ENCODE data around the gene CMSS1.
A peak's percentile ranks its signal among the peaks of the same experiment; 100 is the strongest.

The CMSS1 gene

DNA sequence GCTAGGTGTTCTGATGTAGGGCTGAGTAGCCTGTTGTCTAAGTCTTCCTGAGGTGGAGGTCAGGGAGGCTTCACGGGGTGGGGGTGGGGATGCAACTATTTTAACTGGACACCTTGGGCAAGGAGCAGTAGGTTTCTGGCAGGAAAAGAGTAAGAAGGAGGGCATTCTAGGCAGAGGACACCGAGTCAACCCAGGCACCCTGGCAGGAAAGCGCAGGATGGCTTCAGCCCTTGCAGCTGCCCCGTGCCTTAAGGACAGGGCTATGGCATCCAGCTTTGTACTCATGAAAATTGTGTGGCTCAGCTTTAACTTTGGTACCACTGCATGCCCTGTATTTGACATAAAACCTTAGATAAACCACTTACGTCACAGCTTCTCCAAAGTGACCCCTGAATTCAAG is 303.0 kb downstream of the CMSS1 start:
- DNase-seq = no peak

DNA sequence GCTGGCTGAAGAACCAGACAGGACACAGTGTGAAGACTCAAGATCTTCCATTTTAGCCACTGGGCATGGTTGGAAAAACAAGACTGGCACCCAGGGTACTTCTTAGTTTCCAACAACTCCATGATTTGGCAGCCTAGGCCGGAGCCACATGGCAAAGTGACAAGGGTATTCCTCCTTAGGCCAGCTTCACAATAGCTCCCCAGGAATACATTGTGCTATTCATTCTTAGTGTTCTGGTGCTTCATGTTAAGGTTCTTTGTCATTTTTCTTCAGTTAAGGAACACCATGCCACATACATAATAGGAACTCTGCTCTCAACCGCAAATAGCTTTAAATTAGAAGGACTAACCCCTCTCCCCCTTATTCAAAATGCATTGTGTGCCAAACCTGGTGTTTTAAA is 304.7 kb downstream of the CMSS1 start:
- DNase-seq = no peak

DNA sequence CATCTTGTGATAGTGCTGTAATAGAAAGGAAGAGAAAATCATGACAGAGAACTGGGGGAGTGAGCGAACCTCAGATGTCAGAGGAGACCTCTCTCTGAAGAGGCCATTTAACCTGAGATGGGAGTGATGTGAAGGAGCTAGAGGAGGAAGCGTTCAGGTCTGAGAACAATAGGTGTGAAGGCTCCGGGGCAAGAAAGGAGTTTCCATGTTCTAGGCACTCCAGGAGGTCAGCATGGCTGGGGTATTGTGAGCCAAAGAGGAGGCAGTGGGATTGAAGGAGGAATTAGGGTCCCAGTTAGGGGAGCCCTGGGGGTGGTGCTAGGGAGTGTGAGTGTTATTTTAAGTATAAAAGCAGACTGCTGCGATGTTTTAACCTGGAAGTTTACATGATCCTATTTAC is 305.4 kb downstream of the CMSS1 start:
- no peak for DNase-seq

DNA sequence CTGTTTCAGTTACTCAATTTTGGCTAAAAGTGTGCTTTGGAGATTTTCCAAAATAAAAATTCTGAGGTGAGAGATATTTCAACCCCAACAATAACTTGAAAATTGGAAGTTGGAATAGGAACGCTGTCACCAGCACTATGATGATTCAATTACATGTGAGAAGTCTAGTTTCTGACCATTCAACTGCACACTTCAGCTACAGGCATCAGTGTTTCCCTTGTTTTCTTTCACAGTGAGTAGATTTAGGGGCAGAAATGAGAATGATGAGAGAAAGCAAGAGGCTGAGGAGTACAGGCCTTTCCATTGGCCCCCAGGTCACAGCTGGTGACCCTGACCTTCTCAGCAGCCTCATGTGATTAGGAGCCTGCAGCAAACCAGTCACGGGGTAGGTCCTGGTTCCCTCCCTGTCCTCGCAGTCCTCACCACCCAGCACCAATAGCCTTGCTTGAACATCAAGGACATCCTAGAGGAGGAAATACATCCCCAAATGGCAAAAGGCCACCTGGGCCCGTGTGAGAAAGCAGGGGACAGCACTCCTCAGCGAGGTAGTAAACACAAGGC is 306.6 kb downstream of the CMSS1 start:
- DNase-seq = no peak

DNA sequence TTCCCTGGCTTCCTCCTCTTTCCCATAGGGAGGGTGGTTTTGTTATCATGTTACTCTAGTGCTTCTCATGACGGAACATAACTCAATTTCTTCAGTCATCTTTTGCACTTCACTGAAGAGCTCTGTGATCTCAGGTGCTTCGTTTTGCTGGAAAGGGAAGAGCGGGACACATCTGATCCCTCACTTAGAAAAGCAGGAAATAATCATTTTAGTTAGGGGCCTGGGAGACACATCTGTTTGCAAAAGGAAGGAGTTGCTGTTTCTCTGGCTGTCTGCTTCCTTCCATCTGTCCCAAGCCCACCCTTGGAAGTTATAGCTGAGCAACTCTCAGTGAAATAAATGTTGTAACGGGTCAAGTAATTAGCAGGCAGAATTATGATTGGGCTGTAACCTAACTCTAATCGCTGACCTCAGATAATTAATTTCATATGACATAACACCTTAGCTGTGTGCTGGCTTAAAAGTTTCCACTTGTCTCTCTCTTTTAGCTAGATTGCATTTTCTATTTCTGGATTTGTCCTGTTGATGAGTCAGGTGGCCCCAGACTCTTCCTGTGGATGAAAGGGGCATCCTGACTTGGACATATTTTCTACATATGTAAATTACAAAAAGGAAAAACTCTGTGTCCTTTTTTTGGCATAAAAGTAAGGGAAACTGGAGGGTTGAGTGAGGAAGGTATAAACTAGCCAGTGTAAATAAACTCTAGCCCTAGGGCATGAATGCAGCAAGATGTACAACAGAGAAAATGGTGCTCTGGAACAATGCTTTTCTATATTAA is 307.7 kb downstream of the CMSS1 start:
- no peak for DNase-seq

DNA sequence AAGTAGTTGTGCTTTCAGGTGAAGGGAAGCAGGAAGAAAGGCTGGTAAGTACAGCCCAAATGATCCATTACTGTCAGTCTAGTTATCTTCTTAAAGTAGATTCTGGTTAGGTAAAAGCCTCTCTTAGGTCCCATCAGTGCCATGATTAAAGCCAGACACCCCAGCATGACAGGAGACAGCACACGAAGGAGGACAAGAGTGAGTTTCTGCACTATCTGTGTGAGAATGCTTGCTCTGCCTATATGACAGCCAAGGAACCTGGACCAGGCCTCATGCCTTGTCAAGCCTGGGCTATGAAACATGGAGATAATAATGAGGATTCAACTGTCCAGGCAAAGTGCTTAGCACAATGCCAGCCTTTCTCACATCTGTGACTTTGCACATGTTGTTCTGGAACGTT is 310.1 kb downstream of the CMSS1 start:
- DNase-seq = no peak

DNA sequence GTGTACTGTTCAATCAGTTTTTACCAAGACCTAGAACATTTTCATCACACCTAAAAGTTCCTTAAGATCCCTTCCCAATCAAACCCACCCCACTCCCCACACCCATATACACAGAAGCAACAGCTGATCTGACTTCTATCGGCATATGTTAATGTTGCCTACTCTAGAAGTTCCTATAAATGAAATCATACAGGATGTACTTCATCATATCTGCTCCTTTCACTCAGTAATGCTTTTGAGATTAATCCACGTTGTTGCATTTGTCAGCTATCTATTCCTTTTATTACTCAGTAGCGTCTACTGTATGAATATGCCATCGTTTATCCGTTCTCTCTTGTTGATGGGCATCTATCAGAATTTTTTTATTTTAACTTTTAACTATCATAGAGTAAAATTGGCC is 310.9 kb downstream of the CMSS1 start:
- DNase-seq = no peak

DNA sequence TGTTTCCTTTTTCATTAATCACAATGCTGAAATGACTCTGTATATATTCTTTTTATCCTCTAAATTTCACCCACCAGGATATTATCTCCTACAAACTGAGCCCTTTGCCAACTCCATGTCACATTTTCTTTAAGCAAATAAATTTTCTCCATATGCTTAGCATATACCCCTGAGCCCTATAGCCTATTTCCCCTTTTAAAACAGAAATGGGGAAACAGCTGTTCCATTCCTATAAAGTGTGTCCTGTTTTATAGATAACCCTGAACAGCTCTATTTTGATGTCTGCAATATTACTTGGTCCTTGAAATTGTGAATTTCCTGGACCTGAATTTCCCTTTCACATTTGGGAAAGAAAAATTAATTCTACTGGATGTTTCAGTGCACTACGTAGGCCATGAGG is 312.3 kb downstream of the CMSS1 start:
- peak; percentile 65 for DNase-seq

DNA sequence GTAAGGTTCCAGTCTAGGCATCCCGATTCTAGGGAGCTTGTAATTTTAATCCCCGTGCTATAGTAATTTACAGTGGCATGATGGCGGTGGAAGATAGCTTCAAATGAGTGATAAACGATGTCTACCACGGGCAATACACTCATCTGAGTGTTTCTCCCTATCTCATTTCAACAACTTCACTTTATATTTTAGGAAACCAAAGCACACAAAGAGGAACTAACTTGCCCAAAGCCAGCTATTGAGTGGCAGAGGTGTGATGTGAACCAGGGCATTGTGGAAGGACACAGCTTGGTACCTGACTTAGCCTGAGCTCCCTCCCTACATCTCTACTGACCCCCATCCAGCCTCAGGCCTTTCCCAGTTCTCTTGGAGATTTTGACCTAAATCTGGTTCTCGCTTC is 313.6 kb downstream of the CMSS1 start:
- DNase-seq = peak; percentile 60

DNA sequence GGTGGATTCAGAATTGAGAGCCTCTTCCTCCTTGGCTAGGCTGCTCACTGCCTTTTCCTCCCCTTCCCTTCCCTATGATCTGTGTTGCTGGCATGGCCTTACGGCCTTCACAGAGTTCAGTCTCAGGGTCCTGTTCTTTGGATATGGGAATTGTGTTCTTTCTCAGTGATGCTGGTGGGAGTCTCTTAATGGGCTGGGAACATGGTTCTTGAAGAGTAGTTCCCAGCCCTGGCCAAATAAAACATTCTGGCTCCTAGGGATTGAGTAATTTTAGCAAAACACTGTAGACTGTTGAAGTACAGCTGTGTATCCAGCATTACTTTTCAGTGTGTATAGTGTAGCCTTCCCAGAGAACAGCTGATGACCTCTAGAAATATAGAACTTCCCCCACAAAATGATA is 319.3 kb downstream of the CMSS1 start:
- no peak for DNase-seq

DNA sequence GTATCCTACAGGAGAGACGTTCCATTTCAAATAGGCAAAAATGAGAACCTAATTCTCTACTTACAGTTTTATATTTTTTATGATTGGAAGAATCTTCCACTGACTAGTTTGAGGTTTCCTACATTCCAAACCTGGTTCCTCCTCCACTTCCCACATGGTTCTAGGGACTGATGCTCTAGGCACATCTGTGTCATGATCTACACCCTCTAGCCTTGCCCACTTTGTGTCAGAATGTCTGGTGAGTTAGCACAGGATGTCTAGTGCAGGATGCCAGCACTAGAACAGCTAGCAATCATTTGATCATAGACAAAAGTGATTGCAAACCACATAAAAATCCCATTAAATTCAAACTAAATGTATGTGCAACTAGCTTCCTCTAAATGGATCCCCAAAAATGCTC is 323.3 kb downstream of the CMSS1 start:
- no peak for DNase-seq

DNA sequence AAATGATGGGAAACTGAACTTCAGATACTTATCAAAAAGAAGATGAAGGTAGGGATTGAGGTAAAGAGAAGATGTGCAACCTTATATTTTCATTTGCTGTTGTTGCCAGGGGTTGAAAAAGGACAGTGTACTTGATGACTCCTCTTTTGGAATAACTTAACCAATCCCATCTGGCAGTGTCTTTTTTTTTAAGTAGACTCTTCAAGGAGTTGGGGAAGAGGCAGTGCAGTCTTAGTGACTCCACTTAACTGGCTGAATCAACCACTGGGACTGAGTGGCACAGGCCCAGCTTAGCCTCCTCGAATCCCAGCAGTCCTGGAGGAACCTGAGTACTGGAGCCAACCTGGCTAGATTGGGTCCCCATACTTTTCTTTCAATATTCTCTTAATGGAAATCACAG is 323.9 kb downstream of the CMSS1 start:
- no peak for DNase-seq

DNA sequence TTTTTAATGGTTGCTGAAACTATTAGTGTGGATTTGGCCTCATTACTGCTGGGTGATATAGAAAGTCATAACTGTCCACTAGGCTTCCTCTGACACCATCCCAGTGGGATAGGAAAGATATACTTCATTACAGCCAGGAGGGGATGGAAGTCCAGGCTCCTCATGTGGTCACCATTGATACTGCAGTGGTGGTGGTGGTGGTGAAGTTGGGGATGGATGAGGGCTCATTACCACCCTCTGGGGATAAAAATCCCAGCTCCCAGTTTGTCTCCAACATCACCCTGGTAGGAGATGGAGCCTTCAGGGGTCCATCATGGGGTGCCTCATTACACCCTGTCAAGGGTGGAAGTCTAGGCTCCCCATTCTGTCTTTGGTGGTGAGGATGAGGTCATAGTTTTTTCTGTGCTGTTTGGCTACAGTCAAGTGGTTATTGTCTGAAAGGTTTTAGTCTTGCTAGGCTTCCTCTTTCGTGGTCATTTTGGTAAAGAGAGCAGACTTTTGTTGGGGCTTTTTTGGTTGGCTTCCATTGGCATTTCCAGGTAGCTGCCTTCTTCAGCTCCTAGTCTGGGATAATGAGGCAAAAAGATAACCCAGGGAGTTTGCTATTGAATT is 326.7 kb downstream of the CMSS1 start:
- peak; percentile 59 for DNase-seq

DNA sequence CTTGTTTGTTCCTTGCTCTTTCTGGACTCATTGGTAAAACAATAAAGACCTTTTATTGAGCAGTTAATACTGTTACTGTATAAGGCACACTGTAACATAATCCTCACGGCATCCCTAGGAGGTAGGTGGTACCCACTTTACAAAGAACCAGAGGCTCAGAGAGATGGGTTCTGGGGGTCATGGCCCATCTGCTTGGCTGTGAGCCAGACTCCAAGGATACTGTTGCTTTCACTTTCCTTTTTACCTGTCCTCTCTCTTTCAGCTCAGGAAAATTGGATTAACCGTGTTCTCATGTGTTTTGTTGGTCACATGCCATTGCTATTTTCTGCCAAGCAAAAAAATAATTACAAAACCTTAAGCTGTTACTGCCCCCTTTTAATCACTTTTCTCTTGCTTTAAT is 331.5 kb downstream of the CMSS1 start:
- no peak for DNase-seq

DNA sequence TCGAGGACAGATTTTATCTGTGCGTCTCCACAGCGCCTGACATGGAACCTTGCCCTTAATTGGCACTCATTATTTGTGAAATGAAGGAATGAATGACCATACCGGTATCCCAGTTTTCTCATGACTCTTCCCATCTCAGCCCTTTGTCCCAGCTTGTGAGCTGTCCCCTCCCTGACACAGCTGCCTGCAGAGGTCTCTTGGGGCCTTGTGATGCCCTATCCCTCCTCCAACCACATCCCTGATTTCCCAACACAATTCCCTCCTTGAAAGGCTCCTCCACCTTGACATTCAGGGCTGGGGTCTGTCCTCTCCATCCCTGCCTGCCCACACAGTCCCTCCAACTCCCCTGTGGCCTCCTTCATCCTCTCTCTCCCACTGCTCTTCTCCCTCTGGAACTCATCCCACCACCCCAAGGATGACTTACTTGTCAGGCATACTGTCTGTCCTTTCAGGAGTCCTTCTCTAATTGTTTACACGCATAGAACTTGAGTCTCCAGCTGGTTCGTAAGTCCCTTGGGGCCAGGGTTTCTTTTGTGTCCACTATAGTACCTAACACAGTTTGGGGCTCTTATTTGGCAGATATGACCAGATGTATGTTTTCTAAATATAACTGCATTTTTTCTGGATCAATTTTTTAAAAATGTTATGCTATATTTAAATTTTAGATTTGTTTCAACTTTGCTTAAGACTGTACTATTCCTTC is 332.2 kb downstream of the CMSS1 start:
- no peak for DNase-seq

DNA sequence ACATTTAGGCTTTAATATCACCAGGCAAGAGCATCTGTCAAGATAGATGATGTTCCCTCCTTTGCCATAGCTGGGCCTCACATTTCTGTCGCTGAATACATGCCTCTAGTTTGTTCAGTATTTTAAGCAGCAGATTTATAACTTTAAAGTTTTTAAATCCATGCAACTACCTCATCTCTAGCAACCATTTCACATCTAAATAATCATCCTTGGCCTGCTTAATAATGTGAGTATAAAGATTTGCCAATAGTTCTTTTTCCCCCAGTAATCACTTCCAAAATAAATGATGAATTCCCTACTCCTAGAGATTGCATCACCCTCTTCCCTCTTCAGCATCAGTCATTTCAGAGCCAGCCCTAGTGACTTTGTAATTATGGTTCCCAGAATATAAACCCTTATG is 332.8 kb downstream of the CMSS1 start:
- DNase-seq = no peak

DNA sequence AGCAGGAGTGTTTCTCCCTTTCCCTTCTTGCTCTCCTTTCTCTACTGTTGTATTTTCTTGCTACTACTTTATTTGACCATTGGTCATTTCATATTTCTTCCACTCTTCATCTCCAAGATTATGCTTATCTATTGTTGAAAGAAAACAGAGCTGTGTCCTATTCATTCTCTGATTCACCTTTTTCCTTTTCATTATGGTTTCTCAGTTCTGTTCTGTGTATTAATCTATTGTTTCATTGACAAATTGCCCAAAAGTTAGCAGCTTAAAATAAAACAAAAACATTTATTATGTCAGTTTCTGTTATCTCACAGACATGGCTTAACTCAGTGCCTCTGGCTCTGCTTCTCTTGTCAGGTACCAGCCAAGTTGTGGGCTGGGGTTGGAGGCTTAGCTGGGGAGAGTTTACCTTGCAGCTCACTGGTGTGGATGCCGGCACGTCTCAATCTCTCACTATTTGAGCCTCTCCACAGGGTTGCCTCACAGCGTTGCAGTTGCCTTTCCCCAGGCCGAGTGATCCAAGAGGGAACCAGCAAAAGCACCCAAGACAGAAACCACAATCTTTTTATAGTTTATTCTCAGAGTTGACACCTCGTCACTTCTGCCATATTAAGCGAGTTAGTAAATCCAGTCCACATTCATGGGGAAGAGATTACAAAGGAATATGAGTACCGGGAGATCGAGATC is 333.5 kb downstream of the CMSS1 start:
- DNase-seq = no peak

DNA sequence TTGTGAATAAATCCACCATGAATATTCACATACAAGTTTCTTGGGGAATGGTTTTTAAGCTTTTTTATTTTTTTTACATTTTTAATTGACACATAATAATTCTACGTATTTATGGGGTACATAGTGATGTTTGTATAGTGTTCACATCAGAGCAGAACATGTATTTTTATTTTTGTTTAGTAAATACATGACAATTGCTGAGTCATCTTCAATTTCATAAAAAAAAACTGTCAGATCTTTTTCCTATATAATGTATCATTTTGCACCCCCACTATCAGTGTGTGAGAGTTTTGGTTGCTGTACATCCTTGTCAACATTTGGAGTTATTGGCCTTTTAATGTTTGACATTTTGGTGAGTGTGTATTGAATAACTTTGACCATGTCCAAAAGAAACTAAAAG is 336.5 kb downstream of the CMSS1 start:
- no peak for DNase-seq

DNA sequence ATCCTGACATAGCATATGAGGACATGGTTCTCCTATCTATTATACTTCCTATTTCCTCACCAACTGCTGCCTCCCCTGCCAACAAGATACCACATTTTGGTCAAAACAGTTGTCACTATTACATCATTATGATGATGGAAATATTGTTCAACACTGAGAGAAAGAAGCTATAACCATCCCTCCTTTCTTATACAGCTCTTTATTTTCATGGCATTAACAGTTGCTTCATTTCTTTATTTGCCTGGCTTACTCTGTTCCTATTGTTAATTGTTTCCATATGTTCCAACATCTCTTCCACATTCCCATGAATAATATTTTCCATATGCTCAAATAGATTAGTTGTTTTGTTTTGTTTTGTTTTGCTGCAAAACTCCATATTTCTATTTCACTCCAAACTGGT is 337.5 kb downstream of the CMSS1 start:
- peak; percentile 27 for DNase-seq

DNA sequence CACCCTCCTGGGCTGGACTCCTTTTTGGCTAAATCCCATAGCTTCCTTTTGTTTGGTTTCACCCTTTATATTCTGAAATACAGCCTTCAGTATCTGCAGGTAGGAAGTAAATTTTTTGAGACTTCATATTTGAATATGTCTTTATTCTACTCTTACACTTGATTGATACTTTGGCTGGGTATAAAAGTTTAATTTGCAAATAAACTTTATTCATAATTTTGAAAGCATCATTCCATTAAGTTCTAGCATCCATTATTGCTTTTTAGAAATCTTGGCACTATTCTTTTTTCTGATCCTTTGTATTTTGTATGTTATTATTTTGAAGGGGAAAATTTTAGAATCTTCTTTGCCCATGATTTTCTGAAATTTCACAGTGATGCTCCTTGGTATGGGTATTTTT is 337.9 kb downstream of the CMSS1 start:
- DNase-seq = peak; percentile 10

DNA sequence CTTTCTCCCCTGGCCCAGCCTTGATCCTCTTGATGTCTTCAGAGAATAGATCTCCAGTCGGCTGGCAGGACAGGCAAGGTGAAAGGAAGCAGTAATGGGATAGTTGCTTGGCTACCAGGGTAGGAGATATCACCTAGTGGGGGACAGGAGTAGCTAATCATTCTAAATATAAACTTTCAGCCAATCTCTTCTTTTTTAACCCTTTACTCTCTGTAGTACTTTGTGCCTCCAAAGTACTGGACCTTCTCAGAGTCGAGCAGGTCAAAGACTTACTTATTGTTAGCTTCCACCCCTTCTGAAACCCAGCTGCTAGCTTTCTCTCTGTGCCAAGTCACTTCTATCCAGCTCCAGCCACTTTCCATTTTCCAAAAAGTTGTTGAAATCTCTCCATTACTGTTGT is 340.0 kb downstream of the CMSS1 start:
- DNase-seq = no peak

DNA sequence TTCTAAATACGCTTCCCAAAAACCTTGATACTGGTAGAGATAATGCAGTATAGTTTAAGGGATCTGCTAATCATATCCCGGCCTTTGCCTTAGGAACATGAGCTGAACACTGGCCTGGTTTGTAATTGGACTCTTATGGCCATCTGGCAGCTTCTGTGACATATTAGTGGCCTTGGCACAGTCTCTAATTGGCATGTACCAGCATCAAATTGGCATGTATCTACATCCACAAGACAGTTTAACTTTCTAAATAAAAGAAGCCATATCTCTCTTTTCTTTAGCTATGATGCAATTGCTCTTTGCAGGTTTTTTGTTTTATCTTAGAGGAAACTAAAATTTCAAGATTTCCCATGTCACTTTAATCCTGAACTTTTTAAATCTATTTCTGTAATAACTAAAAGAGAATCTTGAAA is 341.3 kb downstream of the CMSS1 start:
- DNase-seq = no peak
